NCI-H748 (cell line): ENCODE measurements around the gene KIRREL1.

Experiments used
- DNase-seq: peaks from one replicate; lab custom pipeline; 2025; ENCODE audit not compliant: unreplicated experiment; lab: John Stamatoyannopoulos, UW

The KIRREL1 gene

GRCh38 chr1:158131217-158131616 lies 137.8 kb downstream of the KIRREL1 start:
- no peak for DNase-seq

GRCh38 chr1:158140764-158141192 lies 147.3 kb downstream of the KIRREL1 start:
- DNase-seq: no peak

DNA sequence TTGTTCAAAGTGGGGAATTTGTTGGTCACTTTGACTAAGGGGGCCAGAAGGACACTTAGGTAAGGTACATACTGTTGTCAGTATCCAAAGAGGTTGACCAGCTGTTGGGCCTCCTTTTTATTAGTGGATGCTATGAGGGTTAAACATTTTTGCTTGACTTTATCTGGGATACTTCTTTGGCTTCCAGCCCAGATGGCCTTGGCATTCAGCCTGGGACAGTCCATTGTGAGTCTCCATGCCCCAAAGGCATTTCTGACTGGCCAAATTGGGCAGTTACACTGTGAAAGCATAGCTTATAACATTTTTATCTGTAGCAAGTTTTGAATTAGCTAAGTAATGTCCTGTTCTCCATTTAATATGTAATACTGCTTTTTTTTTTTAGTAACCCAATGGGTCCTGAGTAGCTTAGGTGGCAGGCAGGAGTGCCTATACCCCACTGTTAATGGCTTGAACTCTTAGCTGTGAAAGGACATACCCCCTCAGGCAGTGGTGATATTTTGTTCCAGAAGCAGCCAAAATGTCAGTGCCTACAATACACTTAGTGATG lies 151.8 kb downstream of the KIRREL1 start:
- no peak for DNase-seq

DNA sequence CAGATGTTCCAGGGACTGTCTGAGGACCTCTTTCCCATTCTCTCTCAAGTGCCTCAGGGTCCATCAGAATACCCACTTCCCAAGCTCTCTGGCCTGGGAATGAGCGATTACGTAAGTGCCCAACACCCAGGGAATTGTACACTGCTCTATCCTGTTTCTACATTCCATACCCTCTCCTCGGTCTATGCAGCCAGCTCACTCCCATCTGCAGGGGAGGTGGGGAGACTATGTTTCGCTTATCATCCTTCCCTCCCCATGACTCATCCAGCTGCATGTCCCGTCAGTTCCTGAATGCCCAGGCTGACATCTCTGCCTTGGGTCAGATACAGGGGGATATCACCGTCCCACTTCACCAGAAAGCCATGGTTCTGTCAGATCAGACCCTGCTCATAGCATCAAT lies 152.7 kb downstream of the KIRREL1 start:
- no peak for DNase-seq

DNA sequence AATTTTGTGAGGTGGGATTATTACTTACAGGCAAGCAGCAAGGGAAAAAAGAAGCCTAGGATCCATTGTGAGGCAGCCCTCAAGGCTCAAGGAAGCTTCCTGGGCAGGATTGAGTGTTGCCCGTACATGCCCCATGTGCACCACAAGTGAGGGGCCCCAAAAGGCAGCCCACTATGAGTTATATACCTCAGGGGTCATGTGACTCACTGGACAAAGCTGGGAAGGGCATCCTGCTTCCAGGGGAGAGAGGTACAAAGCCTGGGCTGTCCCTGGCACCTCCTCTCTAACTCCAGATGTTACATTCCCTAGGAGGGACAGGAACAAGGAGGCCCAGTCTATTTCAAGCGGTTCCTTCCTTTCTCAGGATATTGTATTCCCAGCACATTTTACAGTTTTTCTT lies 153.3 kb downstream of the KIRREL1 start:
- DNase-seq: no peak

- DNase-seq: no peak
Measured at GRCh38 chr1:158147401-158147800, 154.0 kb downstream of the KIRREL1 start.

DNA sequence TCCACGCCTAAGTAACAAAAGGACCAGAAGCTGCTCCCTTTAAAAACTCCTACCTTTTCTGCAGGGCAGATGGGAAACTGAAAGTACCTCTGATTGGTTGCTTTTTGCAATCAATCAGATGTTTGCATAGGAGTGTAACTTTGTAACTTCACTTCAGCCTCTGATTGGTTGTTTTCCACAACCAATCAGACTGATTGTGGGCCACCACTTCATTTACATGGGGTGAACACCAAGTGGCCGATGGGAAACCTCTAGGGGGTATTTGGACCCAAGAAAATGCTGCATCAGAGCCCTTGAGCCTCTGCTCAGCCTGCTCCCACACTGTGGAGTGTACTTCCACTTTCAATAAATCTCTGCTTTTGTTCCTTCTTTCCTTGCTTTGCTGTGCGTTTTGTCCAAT lies 154.4 kb downstream of the KIRREL1 start:
- DNase-seq: no peak

DNA sequence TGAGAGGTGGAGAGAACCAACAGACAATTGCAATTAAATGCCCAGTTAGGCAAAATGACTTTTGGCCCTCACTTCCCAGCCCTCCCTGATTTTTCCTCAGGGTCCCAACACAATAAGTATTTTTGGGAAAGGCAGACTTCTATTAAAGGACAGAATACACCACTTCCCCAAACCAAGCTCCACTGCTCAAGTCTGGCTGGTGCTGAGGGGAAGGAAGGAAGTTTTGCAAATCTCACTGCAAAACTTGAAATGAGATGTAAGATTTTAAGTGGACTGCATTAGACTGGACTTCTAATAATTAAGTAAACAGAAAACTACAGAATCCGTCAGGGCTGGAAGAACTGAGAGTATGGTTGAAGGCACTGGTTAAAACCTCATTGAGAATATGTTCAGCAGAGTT lies 155.0 kb downstream of the KIRREL1 start:
- DNase-seq: no peak

DNA sequence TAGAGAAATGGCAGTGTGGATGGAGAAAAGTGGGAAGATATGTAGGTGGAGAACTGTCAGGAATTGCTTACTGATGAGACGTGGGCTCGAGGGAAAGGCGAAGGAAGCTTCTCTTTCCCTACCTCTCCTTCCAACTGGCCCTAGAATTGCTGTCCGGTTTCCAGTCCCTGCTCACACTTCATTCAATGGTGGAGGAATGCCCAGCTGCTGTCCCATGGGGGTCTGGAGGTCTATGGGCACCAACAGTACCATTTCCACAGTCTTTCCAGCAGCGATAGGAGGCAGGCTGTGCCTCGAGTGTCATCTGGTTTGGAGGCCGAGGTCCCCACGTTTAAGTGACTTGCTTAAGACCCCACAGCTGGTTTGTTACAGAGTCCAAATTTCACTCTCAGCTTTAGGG lies 155.7 kb downstream of the KIRREL1 start:
- no peak for DNase-seq
